Endothelial cell of umbilical vein (primary cell): Measurements from ENCODE around the gene B3GNT3. TPM values are rescaled to one million over a fixed set of nuclear protein-coding genes. Genes with fewer than 3 reads are reported as not detected.

Experiments
- BruUV-seq: library from RNA; stranded (reverse); fragments of 400-500 nt; replicated peaks from 2 replicates; lab custom pipeline; 2021; lab: Mats Ljungman, UMichigan
- CTCF ChIA-PET: fragments of 300-600, 350-600 bp; sonication (Branson Sonifier 250); formaldehyde crosslinking; loops from one replicate; lab custom pipeline; 2021; ENCODE audit warnings: antibody characterized with exemption, inconsistent platforms; lab: Charles Lee
- POLR2A ChIA-PET: fragments of 300-600, 350-600 bp; sonication (Branson Sonifier 250); formaldehyde crosslinking; loops from one replicate; lab custom pipeline; 2021; ENCODE audit warnings: antibody characterized with exemption, inconsistent platforms; lab: Charles Lee
- DNase-seq: peaks from one replicate; pipeline ENCODE4 v3.0.0-alpha.2; 2011; ENCODE audit warnings: low read depth, low spot score
- FAIRE-seq: peaks from 2 replicates; lab custom pipeline; 2011; peaks lifted over from hg19 to GRCh38; lab: Jason Lieb, UNC
- H2AFZ ChIP-seq: 2 replicates; pipeline ENCODE4 v1.6.0; 2012; ENCODE audit warnings: low read depth, low read length, control low read depth, inconsistent platforms
- H3K27ac ChIP-seq: 2 replicates; pipeline ENCODE4 v1.5.1; 2011; ENCODE audit warnings: low read depth, mild to moderate bottlenecking, control low read depth, low read length, moderate library complexity; ENCODE audit not compliant: insufficient read depth
- H3K27me3 ChIP-seq, 2 experiments: 2 replicates each; pipeline versions ENCODE4 v1.6.0 to v1.6.1; 2011; ENCODE audit warnings: low read length in 2 of 2, mixed read lengths in 1 of 2; ENCODE audit not compliant: control insufficient read depth in 2 of 2, insufficient read depth in 2 of 2
- H3K36me3 ChIP-seq, 2 experiments: 2 replicates in 1 of 2; 3 replicates in 1 of 2; pipeline ENCODE4 v1.5.1; 2011; ENCODE audit warnings: low read length in 2 of 2, mild to moderate bottlenecking in 1 of 2, moderate library complexity in 1 of 2; ENCODE audit not compliant: control insufficient read depth in 2 of 2, insufficient read depth in 2 of 2; ENCODE audit errors: extremely low read depth in 1 of 2
- H3K4me1 ChIP-seq: 3 replicates; pipeline ENCODE4 v1.5.1; 2011; ENCODE audit warnings: mild to moderate bottlenecking, low read length; ENCODE audit not compliant: control insufficient read depth, insufficient read depth; ENCODE audit errors: extremely low read depth
- H3K4me2 ChIP-seq: 2 replicates; pipeline ENCODE4 v1.6.1; 2011; ENCODE audit warnings: low read length, control low read depth, mixed read lengths; ENCODE audit not compliant: insufficient read depth
- H3K4me3 ChIP-seq, 3 experiments: fragments of 200-600 bp in 1 of 3; sonication (generic), shearing (Covaris generic) in 1 of 3; replicated peaks in 1 of 3; 2 replicates each; pipeline ENCODE4 v1.5.1; 2011 to 2016; ENCODE audit warnings: control low read depth in 3 of 3, low read length in 3 of 3, mild to moderate bottlenecking in 2 of 3, inconsistent platforms in 1 of 3, low read depth in 1 of 3, moderate library complexity in 1 of 3; ENCODE audit not compliant: insufficient read depth in 1 of 3
- H3K79me2 ChIP-seq: 2 replicates; pipeline ENCODE4 v1.6.0; 2012; ENCODE audit warnings: low read length, inconsistent platforms; ENCODE audit not compliant: control insufficient read depth, insufficient read depth
- H3K9ac ChIP-seq: replicated peaks from 2 replicates; pipeline ENCODE3; 2011; ENCODE audit warnings: low read length, control low read depth; ENCODE audit not compliant: insufficient read depth; ENCODE audit errors: extremely low read depth
- H3K9me1 ChIP-seq: replicated peaks from 3 replicates; pipeline ENCODE4 v1.6.0; 2011; ENCODE audit warnings: mild to moderate bottlenecking, low read length; ENCODE audit not compliant: control insufficient read depth, insufficient read depth; ENCODE audit errors: extremely low read depth
- H3K9me3 ChIP-seq: replicated peaks from 2 replicates; pipeline ENCODE4 v1.5.1; 2012; ENCODE audit warnings: low read length, inconsistent platforms; ENCODE audit not compliant: control insufficient read depth, insufficient read depth
- H4K20me1 ChIP-seq: replicated peaks from 2 replicates; pipeline ENCODE3; 2011; ENCODE audit warnings: mild to moderate bottlenecking, low read length; ENCODE audit not compliant: control insufficient read depth, insufficient read depth; ENCODE audit errors: extremely low read depth
- CTCF ChIP-seq, 2 donors: IDR thresholded peaks; 1 replicate in 1 of 2; 2 replicates in 1 of 2; pipeline ENCODE4 v1.5.1; 2011; ENCODE audit warnings: low read length in 2 of 2, mild to moderate bottlenecking in 2 of 2, moderate library complexity in 2 of 2, control low read depth in 1 of 2, inconsistent platforms in 1 of 2, low read depth in 1 of 2; ENCODE audit not compliant: insufficient read depth in 1 of 2; ENCODE audit errors: extremely low read depth in 1 of 2
- EZH2 ChIP-seq: IDR thresholded peaks from 2 replicates; pipeline ENCODE4 v1.6.1; 2012; ENCODE audit warnings: borderline replicate concordance, low read depth, mild to moderate bottlenecking, moderate library complexity, low read length, inconsistent platforms; ENCODE audit not compliant: severe bottlenecking
- FOS ChIP-seq: IDR thresholded peaks from 2 replicates; pipeline ENCODE4 v1.6.1; 2011; ENCODE audit warnings: mild to moderate bottlenecking, low read length, moderate library complexity, borderline replicate concordance; ENCODE audit not compliant: insufficient read depth
- GATA2 ChIP-seq: IDR thresholded peaks from 2 replicates; pipeline ENCODE4 v1.7.0; 2011; ENCODE audit warnings: low read depth, mild to moderate bottlenecking, moderate library complexity, mixed read lengths, low read length; ENCODE audit not compliant: insufficient read length, insufficient read depth
- JUN ChIP-seq: IDR thresholded peaks from 2 replicates; pipeline ENCODE4 v1.6.1; 2011; ENCODE audit warnings: borderline replicate concordance, low read depth; ENCODE audit not compliant: insufficient read length, insufficient read depth
- MYC ChIP-seq: IDR thresholded peaks from one replicate; pipeline ENCODE4 v1.6.1; 2011; ENCODE audit warnings: mild to moderate bottlenecking, low read depth, low read length
- POLR2A ChIP-seq: IDR thresholded peaks from 2 replicates; pipeline ENCODE4 v1.6.1; 2012; ENCODE audit warnings: low read depth, mild to moderate bottlenecking, control low read depth, low read length
- POLR2AphosphoS5 ChIP-seq: IDR thresholded peaks from 2 replicates; pipeline ENCODE4 v1.6.1; 2012; ENCODE audit warnings: low read depth, mild to moderate bottlenecking, control low read depth, low read length, moderate library complexity; ENCODE audit not compliant: insufficient read depth
- dilution Hi-C: fragments of 300-500 bp; cut with MboI; formaldehyde crosslinking; loops from one replicate; pipeline ENCODE4 v1.15.0; 2019; ENCODE audit warnings: low sequenced_read_pairs; ENCODE audit not compliant: extremely low pct_ligation_motif_present
- intact Hi-C: fragments of 100-400 bp; cut with micrococcal nuclease; formaldehyde crosslinking; loops from one replicate; pipeline ENCODE4 v1.10.0; 2022
- polyA plus RNA-seq, 4 experiments: library from polyadenylated mRNA; depleted of rRNA in 3 of 4; stranded (reverse) in 3 of 4; unstranded in 1 of 4; fragments of >200 nt; gene quantifications; 2 replicates each; pipeline versions ENCODE4 v1.2.1 to v1.2.3, GENCODE V29; 2011 to 2012; ENCODE audit warnings: missing spikeins in 1 of 4
- total RNA-seq: library from RNA; stranded (reverse); gene quantifications from 2 replicates; pipeline ENCODE4 v1.2.3, GENCODE V29; 2021
- TF ChIP-seq, protein P1 (sequence below): IDR thresholded peaks from 2 replicates; pipeline ENCODE4 v1.6.1; 2011; ENCODE audit not compliant: insufficient read depth, insufficient read length

Gene B3GNT3
- total and polyA plus RNA-seq, 2 donors (not counting 3 experiments of a cell fraction or from before 2014, with no cell fraction given), result 0.10 TPM; not detected in 1

GRCh38 chr19:17847538-17848366 lies 52.8 kb downstream of the B3GNT3 start, which contains the start of gene JAK3:
JAK3 (minus strand) TSS chr19:17847982; CDS start chr19:17844417, 3,565 bp downstream.
- Histone ChIP-seq H3K27ac (no peak within 1 kb of the TSS), H3K4me3 (peak within 1 kb of the TSS in 1 of 3 experiments; percentile 45), H3K27me3 (no peaks in the 10 kb centered on the region), H3K9me3 (no peaks in the 10 kb centered on the region), H4K20me1 (no peaks in the 10 kb centered on the region), H3K9ac (no peak within 1 kb of the TSS), H3K36me3 (no peaks in the 10 kb centered on the region), H3K4me1 (peaks cover under 1% of the 10 kb centered on the region), H3K4me2 (peak within 1 kb of the TSS; percentile 29), H2AFZ (peak within 1 kb of the TSS; percentile 78), H3K9me1 (no peaks in the 10 kb centered on the region), H3K79me2 (no peaks in the 10 kb centered on the region)
- ChIA-PET POLR2A (interaction anchor here (0.7 kb wide), 2 partner anchors 12 to 569 kb away, joined by 4 to 7 read pairs; no protein-coding TSS in a partner anchor), CTCF (interaction anchor here (1.0 to 1.9 kb wide), 3 partner anchors 8 to 17 kb away, joined by 3 to 13 read pairs (median 3); partner anchors contain the start of gene RPL18A)
- no TSS peak for BruUV-seq
- dilution Hi-C loops (no loop called here), intact Hi-C loops (no loop called here)
- FAIRE-seq, result peak; percentile 79
- peak; percentile 70 for DNase-seq
- TF ChIP-seq POLR2AphosphoS5 (no peak), EZH2 (no peak), JUN (no peak), POLR2A (no peak), FOS (no peak), MYC (no peak), CTCF (IDR thresholded peaks at IDR 0.05; ENCODE audit: extremely low read depth in 1 of 2, insufficient read depth in 1 of 2, low read depth in 1 of 2, low read length in 2 of 2) (no peak), GATA2 (no peak)
- TF ChIP-seq, protein P1, sequence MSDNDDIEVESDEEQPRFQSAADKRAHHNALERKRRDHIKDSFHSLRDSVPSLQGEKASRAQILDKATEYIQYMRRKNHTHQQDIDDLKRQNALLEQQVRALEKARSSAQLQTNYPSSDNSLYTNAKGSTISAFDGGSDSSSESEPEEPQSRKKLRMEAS, result no peak
